ENCODE results near the gene SH3PXD2A. TPM values are rescaled to one million over a fixed set of nuclear protein-coding genes. Genes with fewer than 3 reads are reported as not detected.

SH3PXD2A gene
- total RNA-seq, 1 donor from 2014 or later: 56.2 TPM

- TF ChIP-seq POLR2AphosphoS5 (IDR thresholded peaks at IDR 0.05; ENCODE audit: insufficient read depth in 1 of 2, low read depth in 1 of 2): no peak
- no peak for TF ChIP-seq CTCF (IDR thresholded peaks at IDR 0.05)
- TF ChIP-seq POLR2A (IDR thresholded peaks at IDR 0.05): no peak
- no peak for DNase-seq (ENCODE audit: extremely low spot score in 2 of 2)
Measured at GRCh38 chr10:103812004-103812403, 43.4 kb downstream of the SH3PXD2A start.

GRCh38 chr10:103811463-103811862 is 43.9 kb downstream of the SH3PXD2A start:
- Histone ChIP-seq H3K9me3 (no peaks in the 10 kb centered on the region), H3K4me1 (peaks cover 32% of the 10 kb centered on the region), H3K4me3 (no peak overlapping the region), H3K27me3 (no peaks in the 10 kb centered on the region), H3K27ac (no peak overlapping the region), H3K36me3 (no peaks in the 10 kb centered on the region)
- DNase-seq (ENCODE audit: extremely low spot score in 2 of 2): no peak
- TF ChIP-seq CTCF (IDR thresholded peaks at IDR 0.05): no peak
- TF ChIP-seq POLR2A (IDR thresholded peaks at IDR 0.05): no peak
- no peak for TF ChIP-seq POLR2AphosphoS5 (IDR thresholded peaks at IDR 0.05; ENCODE audit: insufficient read depth in 1 of 2, low read depth in 1 of 2)
- intact Hi-C loops (cut with DNase I): no loop called here

More at GRCh38 chr10:103812004-103812403, 43.4 kb downstream of the SH3PXD2A start:
- Histone ChIP-seq H3K27ac (no peak overlapping the region), H3K36me3 (no peaks in the 10 kb centered on the region), H3K9me3 (no peaks in the 10 kb centered on the region), H3K4me3 (no peak overlapping the region), H3K4me1 (peaks cover 32% of the 10 kb centered on the region), H3K27me3 (no peaks in the 10 kb centered on the region)
- intact Hi-C loops (cut with DNase I): no loop called here

- Histone ChIP-seq H3K9me3 (no peaks in the 10 kb centered on the region), H3K4me3 (no peak overlapping the region), H3K36me3 (no peaks in the 10 kb centered on the region), H3K4me1 (peaks cover 18% of the 10 kb centered on the region), H3K27ac (no peak overlapping the region), H3K27me3 (no peaks in the 10 kb centered on the region)
- no peak for DNase-seq (ENCODE audit: extremely low spot score in 2 of 2)
- intact Hi-C loops (cut with DNase I): no loop called here
- TF ChIP-seq POLR2AphosphoS5 (IDR thresholded peaks at IDR 0.05; ENCODE audit: insufficient read depth in 1 of 2, low read depth in 1 of 2): no peak
- no peak for TF ChIP-seq CTCF (IDR thresholded peaks at IDR 0.05)
- TF ChIP-seq POLR2A (IDR thresholded peaks at IDR 0.05): no peak
Measured at GRCh38 chr10:103808780-103809179, 46.6 kb downstream of the SH3PXD2A start.

GRCh38 chr10:103807996-103808395 is 47.4 kb downstream of the SH3PXD2A start:
- no peaks in the 10 kb centered on the region for H3K9me3 ChIP-seq
- intact Hi-C loops (cut with DNase I): no loop called here
- peaks cover 15% of the 10 kb centered on the region for H3K4me1 ChIP-seq
- no peaks in the 10 kb centered on the region for H3K36me3 ChIP-seq
- no peak overlapping the region for H3K4me3 ChIP-seq
- DNase-seq (ENCODE audit: extremely low spot score in 2 of 2): no peak
- TF ChIP-seq POLR2A (IDR thresholded peaks at IDR 0.05): no peak
- TF ChIP-seq CTCF (IDR thresholded peaks at IDR 0.05): no peak
- TF ChIP-seq POLR2AphosphoS5 (IDR thresholded peaks at IDR 0.05; ENCODE audit: insufficient read depth in 1 of 2, low read depth in 1 of 2): no peak
- H3K27ac ChIP-seq: no peak overlapping the region
- no peaks in the 10 kb centered on the region for H3K27me3 ChIP-seq

GRCh38 chr10:103806395-103807187 is 48.8 kb downstream of the SH3PXD2A start:
- no peak for DNase-seq (ENCODE audit: extremely low spot score in 2 of 2)
- no peaks in the 10 kb centered on the region for H3K9me3 ChIP-seq
- intact Hi-C loops (cut with DNase I): no loop called here
- TF ChIP-seq POLR2AphosphoS5 (IDR thresholded peaks at IDR 0.05; ENCODE audit: insufficient read depth in 1 of 2, low read depth in 1 of 2) (no peak), CTCF (IDR thresholded peaks at IDR 0.05) (no peak), POLR2A (IDR thresholded peaks at IDR 0.05) (no peak)
- no peak overlapping the region for H3K27ac ChIP-seq
- no peaks in the 10 kb centered on the region for H3K36me3 ChIP-seq
- peaks cover 12% of the 10 kb centered on the region for H3K4me1 ChIP-seq
- no peak overlapping the region for H3K4me3 ChIP-seq
- H3K27me3 ChIP-seq: no peaks in the 10 kb centered on the region
